HFF-Myc (cell line): Measurements from ENCODE around the gene STON1.

ENCODE experiments used
- DNase-seq: peaks from one replicate; pipeline ENCODE4 v3.0.0-alpha.2; 2011; ENCODE audit warnings: low read depth; ENCODE audit errors: extremely low read depth
- H3K4me3 ChIP-seq: replicated peaks from 2 replicates; pipeline ENCODE4 v1.5.1; 2011; ENCODE audit warnings: low read depth, mild to moderate bottlenecking, control low read depth, low read length
- CTCF ChIP-seq: IDR thresholded peaks from 2 replicates; pipeline ENCODE4 v1.5.1; 2012; ENCODE audit warnings: mild to moderate bottlenecking, low read depth, low read length, control low read depth; ENCODE audit errors: missing control alignments

STON1 gene

GRCh38 chr2:48584551-48584950 lies 54.6 kb downstream of the STON1 start:
- no peak for DNase-seq
- no peak overlapping the region for H3K4me3 ChIP-seq
- TF ChIP-seq CTCF: no peak

GRCh38 chr2:48586433-48586832 lies 56.5 kb downstream of the STON1 start:
- TF ChIP-seq CTCF: no peak
- no peak for DNase-seq
- H3K4me3 ChIP-seq: no peak overlapping the region

GRCh38 chr2:48587560-48587959 lies 57.6 kb downstream of the STON1 start:
- no peak overlapping the region for H3K4me3 ChIP-seq
- DNase-seq: no peak
- no peak for TF ChIP-seq CTCF

- no peak for TF ChIP-seq CTCF
- no peak overlapping the region for H3K4me3 ChIP-seq
- DNase-seq: no peak
Measured at GRCh38 chr2:48587961-48588360, 58.0 kb downstream of the STON1 start.

- H3K4me3 ChIP-seq: no peak overlapping the region
- no peak for DNase-seq
- no peak for TF ChIP-seq CTCF
Measured at GRCh38 chr2:48588745-48589144, 58.8 kb downstream of the STON1 start.

GRCh38 chr2:48589170-48589767 lies 59.3 kb downstream of the STON1 start:
- H3K4me3 ChIP-seq: no peak overlapping the region
- DNase-seq: peak; percentile 31
- TF ChIP-seq CTCF: peak; percentile 68

- no peak for TF ChIP-seq CTCF
- DNase-seq: no peak
- H3K4me3 ChIP-seq: no peak overlapping the region
Measured at GRCh38 chr2:48590017-48590416, 60.1 kb downstream of the STON1 start.
